Uterus (tissue), 4 donors: ENCODE data around the gene APOBEC4. TPM values are rescaled to one million over a fixed set of nuclear protein-coding genes. Genes with fewer than 3 reads are reported as not detected.

Experiments used
- DNase-seq, 2 donors: peaks; one replicate each; pipeline ENCODE4 v3.0.0-alpha.2; 2019 to 2020
- H3K27ac ChIP-seq, 2 donors: fragments of 200-600 bp; sonication (generic); 1 replicate in 1 of 2; 2 replicates in 1 of 2; pipeline ENCODE4 v1.5.1; 2016 to 2018
- H3K27me3 ChIP-seq, 2 donors: fragments of 200-600 bp; sonication (generic); one replicate each; pipeline ENCODE4 v1.5.1; 2018 to 2019; ENCODE audit warnings: control low read depth in 1 of 2
- H3K36me3 ChIP-seq, 2 donors: fragments of 200-600 bp; sonication (generic); one replicate each; pipeline ENCODE4 v1.5.1; 2019; ENCODE audit warnings: control low read depth in 1 of 2
- H3K4me1 ChIP-seq, 2 donors: fragments of 200-600 bp; sonication (generic); one replicate each; pipeline ENCODE4 v1.5.1; 2018 to 2019; ENCODE audit warnings: control low read depth in 1 of 2
- H3K4me3 ChIP-seq, 2 donors: fragments of 200-600 bp; sonication (generic); 1 replicate in 1 of 2; 2 replicates in 1 of 2; pipeline ENCODE4 v1.5.1; 2018 to 2019; ENCODE audit warnings: mild to moderate bottlenecking in 1 of 2
- H3K9me3 ChIP-seq, 2 donors: fragments of 200-600 bp; sonication (generic); one replicate each; pipeline ENCODE4 v1.5.1; 2019; ENCODE audit warnings: control low read depth in 1 of 2
- POLR2A ChIP-seq, 2 donors: fragments of 450-650 bp; IDR thresholded peaks; one replicate each; pipeline ENCODE4 v1.6.1; 2016; ENCODE audit warnings: antibody characterized with exemption in 2 of 2, mild to moderate bottlenecking in 1 of 2, moderate library complexity in 1 of 2
- intact Hi-C: fragments of 100-400 bp; cut with DNase I; formaldehyde crosslinking; loops from one replicate; pipeline ENCODE4 v1.15.1; 2023; ENCODE audit warnings: low total_unique reads
- total RNA-seq, 4 donors: library from RNA; depleted of rRNA in 3 of 4; stranded (reverse); fragments of >200 nt in 3 of 4; gene quantifications; one replicate each; pipeline versions ENCODE4 v1.1.0 to v1.2.4, GENCODE V29; 2014 to 2023
- TF ChIP-seq, protein P1 (sequence below), 4 experiments: fragments of 200-600 bp in 2 of 4; fragments of 450-650 bp in 2 of 4; sonication (generic) in 2 of 4; IDR thresholded peaks; one replicate each; pipeline ENCODE4 v1.5.1; 2016 to 2019; ENCODE audit warnings: antibody characterized with exemption in 4 of 4, mild to moderate bottlenecking in 2 of 4, moderate library complexity in 1 of 4
- donor health status: DM: yes; HTN: yes; CAD: no.

APOBEC4 gene
- total RNA-seq, 4 donors from 2014 or later, result 0.40 to 0.76 TPM; not detected in 2

DNA sequence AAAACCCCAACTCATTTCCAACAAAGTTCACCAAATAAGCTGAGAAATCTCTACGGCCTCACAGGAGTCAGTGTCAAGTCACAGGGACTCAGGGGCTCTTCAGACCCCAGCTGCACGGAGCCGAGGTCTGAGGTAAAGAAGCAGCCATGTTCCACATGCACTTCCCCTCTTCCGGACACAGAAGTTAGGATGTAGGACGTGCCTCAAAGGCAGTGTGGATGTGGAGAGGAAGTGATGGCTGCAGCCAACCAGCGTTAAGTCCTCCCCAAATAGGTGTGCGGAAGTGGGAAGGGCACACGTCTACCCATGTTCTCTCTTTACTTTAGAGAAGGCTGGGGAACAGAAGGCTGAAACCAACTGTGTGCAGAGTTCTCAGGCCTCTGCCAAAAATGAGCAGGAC is 48.3 kb downstream of the APOBEC4 start:
- Histone ChIP-seq H3K4me1 (peaks cover 0 to 4% of the 10 kb centered on the region in 2 donors), H3K27me3 (no peaks in the 10 kb centered on the region), H3K4me3 (no peak overlapping the region), H3K9me3 (no peaks in the 10 kb centered on the region), H3K36me3 (no peaks in the 10 kb centered on the region), H3K27ac (no peak overlapping the region)
- intact Hi-C loops, result no loop called here
- no peak for TF ChIP-seq POLR2A (IDR thresholded peaks at IDR 0.05)
- TF ChIP-seq, protein P1, sequence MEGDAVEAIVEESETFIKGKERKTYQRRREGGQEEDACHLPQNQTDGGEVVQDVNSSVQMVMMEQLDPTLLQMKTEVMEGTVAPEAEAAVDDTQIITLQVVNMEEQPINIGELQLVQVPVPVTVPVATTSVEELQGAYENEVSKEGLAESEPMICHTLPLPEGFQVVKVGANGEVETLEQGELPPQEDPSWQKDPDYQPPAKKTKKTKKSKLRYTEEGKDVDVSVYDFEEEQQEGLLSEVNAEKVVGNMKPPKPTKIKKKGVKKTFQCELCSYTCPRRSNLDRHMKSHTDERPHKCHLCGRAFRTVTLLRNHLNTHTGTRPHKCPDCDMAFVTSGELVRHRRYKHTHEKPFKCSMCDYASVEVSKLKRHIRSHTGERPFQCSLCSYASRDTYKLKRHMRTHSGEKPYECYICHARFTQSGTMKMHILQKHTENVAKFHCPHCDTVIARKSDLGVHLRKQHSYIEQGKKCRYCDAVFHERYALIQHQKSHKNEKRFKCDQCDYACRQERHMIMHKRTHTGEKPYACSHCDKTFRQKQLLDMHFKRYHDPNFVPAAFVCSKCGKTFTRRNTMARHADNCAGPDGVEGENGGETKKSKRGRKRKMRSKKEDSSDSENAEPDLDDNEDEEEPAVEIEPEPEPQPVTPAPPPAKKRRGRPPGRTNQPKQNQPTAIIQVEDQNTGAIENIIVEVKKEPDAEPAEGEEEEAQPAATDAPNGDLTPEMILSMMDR (IDR thresholded peaks at IDR 0.05), result no peak
- no peak for DNase-seq

DNA sequence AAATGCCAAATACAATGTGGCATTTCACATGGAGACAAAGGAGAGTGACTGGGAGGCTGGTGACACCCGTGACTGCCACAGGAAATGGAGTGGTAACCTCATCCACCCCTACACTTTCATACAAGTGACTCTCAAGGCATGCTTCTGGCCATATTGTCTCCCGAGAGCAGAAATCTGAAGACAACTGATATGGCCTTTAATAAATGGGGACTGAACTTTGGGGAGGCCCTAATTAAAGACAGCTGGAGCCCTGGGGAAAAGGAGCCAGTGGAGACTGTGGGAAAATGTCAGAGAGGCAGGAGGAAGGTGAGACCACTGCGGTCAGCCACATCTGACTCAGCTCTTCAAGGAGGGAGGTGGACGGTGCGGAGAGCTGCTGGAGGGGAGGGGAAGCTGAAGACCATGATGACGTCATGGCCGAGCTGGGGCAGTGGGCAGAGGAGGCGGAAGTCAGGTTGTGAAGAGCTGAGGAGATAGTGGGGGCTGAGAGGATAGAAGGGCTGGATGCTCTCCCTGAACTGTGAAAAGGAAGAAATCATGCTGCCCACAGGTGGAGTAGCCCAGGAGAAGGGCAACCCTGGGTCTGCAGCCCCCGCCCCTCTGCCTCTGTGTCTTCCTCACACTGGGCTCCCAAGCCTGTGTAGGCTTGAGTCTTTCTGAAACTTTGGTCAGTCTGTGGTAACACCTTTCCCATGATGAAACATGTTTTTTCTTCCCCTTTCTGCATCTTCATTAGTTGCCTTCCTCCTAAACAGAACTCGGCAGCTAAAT is 48.9 kb downstream of the APOBEC4 start:
- Histone ChIP-seq H3K27me3 (no peaks in the 10 kb centered on the region), H3K4me1 (no peaks in the 10 kb centered on the region), H3K4me3 (no peak overlapping the region), H3K27ac (no peak overlapping the region), H3K9me3 (no peaks in the 10 kb centered on the region), H3K36me3 (no peaks in the 10 kb centered on the region)
- TF ChIP-seq, protein P1 (IDR thresholded peaks at IDR 0.05), result no peak
- TF ChIP-seq POLR2A (IDR thresholded peaks at IDR 0.05), result no peak
- intact Hi-C loops, result no loop called here
- no peak for DNase-seq

DNA sequence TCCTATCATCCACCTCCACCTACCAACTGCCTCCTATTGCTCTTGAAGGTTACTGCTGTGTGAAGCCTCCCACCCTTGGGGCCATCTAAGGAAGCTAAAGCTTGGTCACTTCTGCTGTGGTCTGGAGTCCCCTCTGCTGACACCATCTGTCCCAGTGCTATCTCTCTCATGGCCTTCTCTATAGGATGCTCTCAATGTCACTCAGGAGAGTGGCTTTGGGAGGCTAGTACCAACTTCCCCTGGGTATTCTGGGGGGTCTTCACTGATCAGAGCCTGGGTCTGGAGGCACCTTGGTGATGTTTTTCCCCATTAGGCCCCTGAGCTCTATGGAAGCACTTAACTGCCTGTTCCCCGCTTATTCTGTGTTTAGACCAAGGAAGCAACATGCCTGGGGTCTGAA is 50.6 kb downstream of the APOBEC4 start:
- Histone ChIP-seq H3K27me3 (no peaks in the 10 kb centered on the region), H3K27ac (no peak overlapping the region), H3K9me3 (no peaks in the 10 kb centered on the region), H3K36me3 (no peaks in the 10 kb centered on the region), H3K4me3 (no peak overlapping the region), H3K4me1 (no peaks in the 10 kb centered on the region)
- intact Hi-C loops, result no loop called here
- DNase-seq, result no peak
- no peak for TF ChIP-seq POLR2A (IDR thresholded peaks at IDR 0.05)
- TF ChIP-seq, protein P1 (IDR thresholded peaks at IDR 0.05), result no peak

DNA sequence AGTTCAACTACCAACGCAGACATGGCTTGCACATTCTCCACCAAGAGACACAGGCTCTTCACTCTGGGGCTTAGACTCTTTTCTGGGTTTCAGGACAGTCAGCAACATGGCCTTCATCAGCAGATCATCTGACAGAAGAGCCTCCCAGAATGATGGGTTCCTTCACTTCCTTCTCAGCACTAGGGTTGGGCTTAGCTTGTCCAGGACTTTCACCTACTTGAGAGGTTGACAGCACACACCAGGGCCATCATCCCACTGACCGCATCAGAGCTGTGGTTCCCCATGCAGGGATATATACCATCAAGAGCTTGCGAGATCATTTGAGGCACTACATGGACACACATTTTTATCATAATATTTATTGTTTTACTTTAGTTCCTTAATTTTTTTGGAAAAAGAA is 52.5 kb downstream of the APOBEC4 start:
- H3K27ac ChIP-seq, result no peak overlapping the region
- no peaks in the 10 kb centered on the region for H3K4me1 ChIP-seq
- H3K27me3 ChIP-seq, result no peaks in the 10 kb centered on the region
- no peak for DNase-seq
- intact Hi-C loops, result no loop called here
- H3K9me3 ChIP-seq, result no peaks in the 10 kb centered on the region
- H3K36me3 ChIP-seq, result no peaks in the 10 kb centered on the region
- no peak for TF ChIP-seq POLR2A (IDR thresholded peaks at IDR 0.05)
- TF ChIP-seq, protein P1 (IDR thresholded peaks at IDR 0.05), result no peak
- no peak overlapping the region for H3K4me3 ChIP-seq

DNA sequence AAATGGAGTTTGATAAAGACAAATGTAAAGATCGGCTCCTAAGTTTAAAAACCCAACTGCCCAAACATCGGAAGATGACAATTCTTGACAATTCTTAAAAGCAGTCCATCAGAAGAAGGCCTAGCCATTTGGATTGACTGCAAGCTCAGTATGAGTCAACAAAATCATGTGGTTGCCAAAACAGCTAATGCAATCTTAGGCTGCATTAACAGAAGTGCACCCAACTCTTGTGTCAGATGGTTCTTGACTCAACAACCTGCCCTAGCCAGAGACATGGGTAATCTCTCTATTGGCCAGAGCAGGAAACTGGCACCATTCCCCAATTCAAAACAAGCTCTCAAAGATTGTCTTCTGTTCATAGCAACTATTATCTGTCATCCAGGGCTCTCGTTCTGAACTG is 53.0 kb downstream of the APOBEC4 start:
- no peak for DNase-seq
- Histone ChIP-seq H3K36me3 (no peaks in the 10 kb centered on the region), H3K4me3 (no peak overlapping the region), H3K9me3 (no peaks in the 10 kb centered on the region), H3K27me3 (no peaks in the 10 kb centered on the region), H3K4me1 (no peaks in the 10 kb centered on the region), H3K27ac (no peak overlapping the region)
- TF ChIP-seq, protein P1 (IDR thresholded peaks at IDR 0.05), result no peak
- no peak for TF ChIP-seq POLR2A (IDR thresholded peaks at IDR 0.05)
- intact Hi-C loops, result no loop called here
